AG09319 (cell line): ENCODE results near the gene BARD1.
A peak's percentile ranks its signal among the peaks of the same experiment; 100 is the strongest.

ENCODE experiments used
- DNase-seq: peaks from one replicate; pipeline ENCODE4 v3.0.0-alpha.2; 2010; ENCODE audit warnings: low read depth; ENCODE audit errors: extremely low read depth
- TF ChIP-seq, protein P1 (sequence below): IDR thresholded peaks from 2 replicates; pipeline ENCODE4 v1.5.1; 2011; ENCODE audit warnings: low read depth, mild to moderate bottlenecking, inconsistent platforms, low read length, moderate library complexity

The BARD1 gene

DNA sequence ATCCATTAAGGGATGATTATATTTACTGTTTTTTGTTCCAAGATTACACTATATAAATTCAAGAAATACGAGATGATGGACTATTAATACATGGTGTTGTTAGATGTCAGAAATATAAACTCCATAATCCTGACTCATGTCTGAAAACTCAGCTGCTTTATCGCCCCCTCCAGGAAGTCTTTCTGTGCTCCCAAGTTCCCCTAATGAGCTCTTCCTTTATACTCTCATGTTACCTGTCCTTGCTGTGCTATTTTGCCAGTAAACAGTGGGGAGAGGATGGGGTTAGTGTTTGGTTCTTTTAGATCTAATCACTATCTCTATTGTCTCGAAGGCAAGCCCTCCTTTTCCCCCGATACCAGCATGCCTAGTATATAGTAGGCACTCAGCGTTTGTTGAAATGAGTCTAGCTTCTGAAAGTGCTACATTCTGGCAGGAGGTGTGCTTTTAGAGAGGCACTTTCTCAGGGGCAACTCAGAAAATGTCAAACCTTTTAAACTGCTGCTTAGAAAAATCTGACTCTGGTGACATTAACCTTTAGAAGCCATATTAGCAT is 21.4 kb upstream of the BARD1 start:
- TF ChIP-seq, protein P1, sequence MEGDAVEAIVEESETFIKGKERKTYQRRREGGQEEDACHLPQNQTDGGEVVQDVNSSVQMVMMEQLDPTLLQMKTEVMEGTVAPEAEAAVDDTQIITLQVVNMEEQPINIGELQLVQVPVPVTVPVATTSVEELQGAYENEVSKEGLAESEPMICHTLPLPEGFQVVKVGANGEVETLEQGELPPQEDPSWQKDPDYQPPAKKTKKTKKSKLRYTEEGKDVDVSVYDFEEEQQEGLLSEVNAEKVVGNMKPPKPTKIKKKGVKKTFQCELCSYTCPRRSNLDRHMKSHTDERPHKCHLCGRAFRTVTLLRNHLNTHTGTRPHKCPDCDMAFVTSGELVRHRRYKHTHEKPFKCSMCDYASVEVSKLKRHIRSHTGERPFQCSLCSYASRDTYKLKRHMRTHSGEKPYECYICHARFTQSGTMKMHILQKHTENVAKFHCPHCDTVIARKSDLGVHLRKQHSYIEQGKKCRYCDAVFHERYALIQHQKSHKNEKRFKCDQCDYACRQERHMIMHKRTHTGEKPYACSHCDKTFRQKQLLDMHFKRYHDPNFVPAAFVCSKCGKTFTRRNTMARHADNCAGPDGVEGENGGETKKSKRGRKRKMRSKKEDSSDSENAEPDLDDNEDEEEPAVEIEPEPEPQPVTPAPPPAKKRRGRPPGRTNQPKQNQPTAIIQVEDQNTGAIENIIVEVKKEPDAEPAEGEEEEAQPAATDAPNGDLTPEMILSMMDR: peak; percentile 34
- no peak for DNase-seq

DNA sequence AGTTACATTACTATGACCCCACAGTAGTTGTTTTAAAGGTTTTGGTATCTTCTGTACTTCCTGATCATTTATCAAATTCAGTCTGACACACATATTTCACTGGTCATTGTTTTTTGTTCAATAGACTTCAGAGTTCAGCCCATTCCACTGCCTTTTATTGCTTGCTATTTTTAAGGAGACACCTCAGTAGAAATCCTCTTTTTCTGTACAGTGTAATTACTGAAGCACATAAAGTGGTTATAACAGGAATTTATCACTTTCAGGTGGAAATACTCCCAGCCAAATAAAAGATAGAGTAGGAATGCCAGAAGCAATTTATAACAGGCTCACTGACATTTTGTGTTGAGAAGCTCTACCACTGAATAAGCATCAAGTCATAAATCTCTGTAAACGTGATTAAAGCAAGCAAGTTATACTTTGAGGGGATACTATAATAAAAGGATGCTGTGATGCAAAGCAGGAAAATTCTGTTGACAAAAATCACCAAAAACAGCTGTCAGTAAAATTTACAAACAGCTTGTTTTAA is 6.6 kb upstream of the BARD1 start:
- TF ChIP-seq, protein P1: no peak
- DNase-seq: no peak

DNA sequence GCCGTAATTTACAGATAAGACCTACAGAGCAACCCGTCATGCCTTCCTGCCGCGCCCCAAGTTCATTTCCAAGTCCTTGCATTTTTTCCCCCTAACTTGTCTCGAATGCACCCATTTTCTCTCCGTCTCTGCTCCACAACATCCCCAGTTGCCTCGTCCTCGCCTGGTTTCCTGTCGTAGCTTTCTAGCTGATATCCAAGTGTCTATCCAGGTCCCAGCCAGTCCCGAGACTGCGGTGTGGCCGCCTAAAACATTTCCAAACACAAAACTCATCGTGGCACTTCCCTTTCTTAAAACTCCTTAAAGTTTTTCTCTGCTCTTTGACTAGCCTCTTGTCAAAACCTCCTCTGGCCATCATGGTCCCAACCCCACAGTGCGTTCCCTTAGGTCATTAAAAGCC is 1.2 kb upstream of the BARD1 start:
- TF ChIP-seq, protein P1: no peak
- DNase-seq: no peak

DNA sequence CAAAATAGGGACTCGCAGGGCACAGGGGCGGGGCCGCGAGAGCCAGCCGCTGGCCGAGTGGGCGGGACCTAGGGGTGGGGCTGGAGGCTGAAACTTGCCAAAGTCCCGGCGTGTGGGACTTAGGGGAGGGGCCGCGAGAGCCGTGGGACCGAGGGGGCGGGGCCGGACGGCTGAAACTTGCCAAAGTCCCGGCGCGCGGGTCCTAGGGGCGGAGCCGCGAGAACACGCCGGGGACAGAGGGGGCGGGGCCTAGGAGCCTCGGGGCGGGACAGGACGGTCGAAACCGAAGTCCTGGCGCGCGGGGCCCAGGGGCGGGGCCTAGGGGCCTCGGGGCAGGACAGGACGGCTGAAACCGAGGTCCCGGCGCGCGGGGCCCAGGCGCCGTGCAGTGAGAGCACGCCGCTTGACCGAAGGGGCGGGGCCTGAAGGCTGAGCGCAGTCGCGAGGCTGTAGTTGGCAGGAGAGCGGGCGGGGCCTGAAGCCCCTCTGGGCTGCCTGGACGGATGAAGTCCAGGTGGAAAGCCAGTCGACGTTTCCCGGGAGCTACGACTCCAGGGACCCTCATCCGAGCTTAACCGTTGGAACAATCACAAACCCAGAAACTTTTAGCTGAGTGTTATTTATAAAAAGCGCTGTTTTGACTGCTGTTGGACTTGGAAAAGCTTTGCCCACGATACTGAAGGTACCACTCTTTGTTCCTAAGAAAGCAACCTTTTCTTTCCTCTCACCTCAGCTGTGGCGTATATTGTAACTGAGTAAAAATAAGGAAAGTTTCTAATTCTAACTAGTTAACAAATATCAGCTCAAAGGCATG is 475 bp upstream of the BARD1 start:
- TF ChIP-seq, protein P1: no peak
- peak; percentile 98 for DNase-seq

DNA sequence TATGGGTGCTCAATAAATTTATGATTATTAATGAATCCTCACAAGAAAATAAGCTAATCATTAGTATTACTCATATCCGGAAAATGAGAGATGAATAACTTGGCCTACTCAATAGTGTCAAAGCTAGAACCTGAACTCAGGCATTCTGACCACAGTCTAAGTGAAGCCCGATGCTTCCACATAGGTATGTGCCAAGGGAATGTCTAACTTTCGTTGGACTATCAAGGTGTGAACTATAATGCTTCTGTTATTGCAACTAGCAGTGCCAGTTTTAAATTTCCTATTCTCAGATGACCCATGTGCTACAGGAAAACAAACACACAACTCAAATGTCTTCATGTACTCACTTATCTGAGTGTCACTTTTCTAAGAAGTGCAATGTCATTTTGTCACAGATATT is 1.8 kb downstream of the BARD1 start:
- no peak for DNase-seq
- TF ChIP-seq, protein P1: no peak

DNA sequence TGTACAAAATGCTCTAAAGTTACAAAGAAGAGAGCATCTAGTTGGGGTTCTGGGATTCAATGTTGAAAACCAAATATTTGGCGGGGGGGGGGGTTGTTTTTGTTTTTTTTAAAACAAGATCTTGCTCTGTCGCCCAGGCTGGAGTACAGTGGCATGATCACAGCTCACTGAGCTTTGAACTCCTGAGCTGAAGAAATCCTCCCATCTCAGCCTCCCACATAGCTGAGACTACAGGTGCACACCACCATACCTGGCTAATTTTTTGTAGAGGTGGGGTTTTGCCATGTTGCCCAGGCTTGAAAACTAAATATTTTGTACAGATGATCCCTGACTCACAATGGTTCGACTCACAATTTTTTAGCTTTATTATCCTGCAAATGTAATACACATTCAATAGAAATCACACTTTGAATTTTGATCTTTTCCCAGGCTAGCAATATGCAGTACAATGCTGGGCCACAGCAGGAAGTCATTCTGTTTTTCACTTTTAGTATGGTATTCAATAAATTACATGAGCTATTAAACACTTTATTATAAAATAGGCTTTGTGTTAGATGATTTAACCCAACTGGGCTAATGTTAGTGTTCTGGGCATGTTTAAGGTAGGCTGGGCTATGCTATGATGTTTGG is 7.6 kb downstream of the BARD1 start:
- DNase-seq: no peak
- TF ChIP-seq, protein P1: no peak

DNA sequence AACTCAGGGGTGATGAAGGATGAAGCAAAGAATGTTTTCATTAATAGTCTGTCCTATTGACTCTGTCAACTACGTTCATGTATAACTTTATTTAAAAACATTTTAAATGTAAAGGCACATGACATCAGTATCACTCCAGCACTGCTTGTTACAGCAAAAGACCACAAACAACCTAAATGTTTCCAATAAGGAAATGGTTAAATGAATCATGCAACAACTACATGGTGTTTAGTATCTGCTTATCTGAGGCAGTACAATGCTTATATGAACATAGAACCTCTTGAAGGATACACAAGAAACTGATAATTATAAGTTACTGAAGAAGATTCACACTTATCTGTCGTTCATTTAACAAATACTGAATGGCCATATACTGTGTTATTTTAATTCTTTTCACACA is 8.4 kb downstream of the BARD1 start:
- DNase-seq: no peak
- TF ChIP-seq, protein P1: no peak
